HTERT RPE-1 (cell line): Measurements from ENCODE around the gene CACNA2D2.

Source experiments
- in situ Hi-C: fragments of 300-500 bp; cut with MboI; formaldehyde crosslinking; loops from 4 replicates; pipeline ENCODE4 v1.14.3; 2020; ENCODE audit warnings: low sequenced_read_pairs

The CACNA2D2 gene

DNA sequence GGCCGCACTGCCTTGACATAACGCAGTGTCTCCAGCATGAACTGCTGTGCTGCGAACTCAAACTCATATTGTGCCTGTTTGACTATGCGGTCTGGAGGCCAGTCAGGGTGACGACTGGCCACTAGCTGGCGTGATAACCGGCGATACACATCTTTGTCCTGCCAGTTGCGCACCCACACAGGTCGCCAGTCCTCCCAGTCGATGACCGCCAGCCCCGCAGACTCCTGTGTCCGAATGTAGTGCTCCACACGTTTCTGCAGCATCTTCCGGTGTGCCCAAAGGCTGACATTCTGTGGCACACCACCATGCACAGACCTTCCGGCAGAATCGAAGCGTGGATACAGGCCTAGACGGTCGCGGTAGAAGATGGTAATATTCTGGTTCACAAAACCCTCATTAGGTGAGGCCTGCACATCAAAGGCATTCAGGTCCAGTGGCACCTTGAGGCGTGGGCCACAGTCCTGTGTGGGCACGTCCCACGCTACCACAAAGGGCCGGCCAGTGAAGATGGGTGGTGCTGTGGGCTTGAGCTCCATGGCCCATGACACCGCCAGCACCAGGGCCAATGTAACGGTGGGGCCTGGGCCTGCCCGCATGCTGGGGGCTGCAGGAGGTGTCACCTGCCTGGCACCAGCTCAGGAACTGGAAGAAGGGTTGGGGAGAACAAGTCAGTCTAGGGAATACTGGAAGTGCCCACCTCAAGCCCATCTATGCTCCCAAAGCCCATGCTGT, 183.4 kb downstream of the CACNA2D2 start:
- in situ Hi-C loops, result no loop called here

GRCh38 chr3:50319181-50319893, 184.1 kb downstream of the CACNA2D2 start:
- in situ Hi-C loops, result no loop called here

DNA sequence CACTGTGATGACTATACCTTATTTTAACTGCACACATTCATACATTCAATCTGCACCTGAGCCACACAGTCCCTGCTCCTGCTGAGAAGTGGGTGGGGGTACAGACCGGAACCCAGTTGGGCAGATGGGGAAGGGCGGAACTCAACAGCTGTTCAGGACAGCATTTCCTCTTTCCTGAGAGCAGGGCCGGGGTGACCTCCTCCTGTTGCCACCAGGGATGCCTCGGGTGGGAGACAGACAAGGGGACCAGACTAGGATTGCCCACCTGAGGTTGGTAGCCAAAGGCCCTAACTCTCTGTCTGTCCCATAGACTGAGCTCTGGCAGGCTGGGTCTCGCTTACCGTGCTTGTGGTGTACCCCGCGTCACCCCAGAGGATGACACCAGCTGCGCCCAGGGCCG, 184.8 kb downstream of the CACNA2D2 start:
- in situ Hi-C loops, result no loop called here

DNA sequence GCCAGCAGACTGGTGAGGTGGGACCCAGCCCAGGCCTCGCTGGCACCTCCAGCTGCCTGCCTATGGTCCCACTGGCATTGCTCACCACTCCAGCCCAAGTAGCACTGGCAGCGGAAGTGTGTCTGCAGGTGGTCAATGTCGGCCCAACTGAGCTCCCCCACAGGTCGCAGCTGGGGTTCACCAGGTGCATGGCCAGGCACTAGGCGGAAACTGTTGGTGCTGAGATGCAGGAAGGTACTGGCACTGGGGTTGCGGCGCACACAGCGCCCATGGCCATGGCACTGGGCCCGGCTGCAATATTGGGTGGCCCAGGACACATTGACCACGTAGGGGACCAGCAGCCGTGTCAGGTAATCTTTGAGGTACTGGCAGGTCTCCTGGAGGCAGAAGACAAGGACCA, 185.3 kb downstream of the CACNA2D2 start:
- in situ Hi-C loops, result no loop called here

DNA sequence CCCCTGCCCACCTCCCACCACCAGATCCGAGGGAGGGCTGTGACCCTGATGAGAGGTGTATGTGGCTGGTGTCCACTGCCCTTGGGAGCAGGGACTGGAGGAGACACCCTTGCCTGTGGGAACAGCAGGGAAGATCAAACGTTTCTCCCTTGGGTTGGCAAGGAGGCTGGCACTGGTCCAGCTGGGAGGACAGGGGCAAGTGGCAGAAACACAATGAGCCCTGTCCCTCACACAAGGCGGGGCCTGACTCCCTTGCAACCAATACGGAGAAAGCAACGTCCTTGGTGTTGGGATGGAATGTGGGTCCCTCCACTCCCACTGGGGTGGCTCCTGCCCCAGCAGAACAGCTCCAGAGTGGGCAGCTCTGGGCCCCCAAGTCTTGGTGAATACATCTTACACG, 186.1 kb downstream of the CACNA2D2 start:
- in situ Hi-C loops, result no loop called here

GRCh38 chr3:50316657-50317242, 186.7 kb downstream of the CACNA2D2 start:
- in situ Hi-C loops, result no loop called here

DNA sequence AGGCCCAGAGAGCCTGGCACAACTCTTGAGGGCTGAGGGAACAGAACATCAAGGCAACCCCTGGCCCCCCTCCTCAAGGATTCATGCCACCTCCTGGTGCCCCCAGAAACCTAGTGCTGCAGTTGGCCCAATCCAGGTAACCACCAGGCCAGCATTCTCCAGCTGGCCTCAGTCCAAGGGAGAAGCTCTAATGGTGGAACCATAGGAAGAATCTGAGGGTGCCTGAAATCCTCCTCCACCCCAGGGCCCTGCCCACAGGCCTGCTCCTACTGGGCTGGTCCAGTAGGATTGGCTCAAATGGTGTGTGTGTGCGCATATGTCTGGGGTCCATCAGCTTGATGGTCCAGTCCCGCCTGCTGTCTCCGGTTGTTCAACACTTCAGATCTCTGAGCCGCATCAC, 188.6 kb downstream of the CACNA2D2 start:
- in situ Hi-C loops, result no loop called here

DNA sequence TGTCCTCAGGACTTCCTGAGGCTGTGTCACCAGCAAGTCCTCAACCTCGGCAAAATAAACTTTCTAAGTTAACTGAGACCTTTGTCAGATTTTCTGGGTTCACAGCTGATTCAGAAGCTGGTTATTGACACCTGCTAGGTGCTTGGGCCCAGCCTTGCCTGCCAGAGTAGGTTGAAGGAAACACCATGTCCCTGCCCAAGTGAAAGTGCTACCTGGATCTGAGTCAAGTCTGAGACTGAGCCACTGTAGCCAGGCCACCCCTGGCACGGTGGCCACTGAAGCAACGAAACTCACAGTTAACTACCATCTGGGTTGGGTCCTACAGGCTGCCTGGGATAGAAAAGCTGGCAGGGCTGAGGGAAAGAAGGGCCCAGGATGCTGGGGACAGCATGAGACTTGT, 189.1 kb downstream of the CACNA2D2 start:
- in situ Hi-C loops, result no loop called here
